ENCODE results near the gene NRG4.
A peak's percentile ranks its signal among the peaks of the same experiment; 100 is the strongest.
"Not testable (repeated sequence)": the region's sequence is repeated elsewhere in the genome, so short reads cannot be mapped to it uniquely, and the experiment has no call there.

The NRG4 gene

GRCh38 chr15:76032046-76032445 is 19.8 kb upstream of the NRG4 start:
- DNase-seq (ENCODE audit: low read depth), result no peak
- H3K4me3 ChIP-seq (ENCODE audit: low read length), result no peak overlapping the region
- TF ChIP-seq, protein P1, sequence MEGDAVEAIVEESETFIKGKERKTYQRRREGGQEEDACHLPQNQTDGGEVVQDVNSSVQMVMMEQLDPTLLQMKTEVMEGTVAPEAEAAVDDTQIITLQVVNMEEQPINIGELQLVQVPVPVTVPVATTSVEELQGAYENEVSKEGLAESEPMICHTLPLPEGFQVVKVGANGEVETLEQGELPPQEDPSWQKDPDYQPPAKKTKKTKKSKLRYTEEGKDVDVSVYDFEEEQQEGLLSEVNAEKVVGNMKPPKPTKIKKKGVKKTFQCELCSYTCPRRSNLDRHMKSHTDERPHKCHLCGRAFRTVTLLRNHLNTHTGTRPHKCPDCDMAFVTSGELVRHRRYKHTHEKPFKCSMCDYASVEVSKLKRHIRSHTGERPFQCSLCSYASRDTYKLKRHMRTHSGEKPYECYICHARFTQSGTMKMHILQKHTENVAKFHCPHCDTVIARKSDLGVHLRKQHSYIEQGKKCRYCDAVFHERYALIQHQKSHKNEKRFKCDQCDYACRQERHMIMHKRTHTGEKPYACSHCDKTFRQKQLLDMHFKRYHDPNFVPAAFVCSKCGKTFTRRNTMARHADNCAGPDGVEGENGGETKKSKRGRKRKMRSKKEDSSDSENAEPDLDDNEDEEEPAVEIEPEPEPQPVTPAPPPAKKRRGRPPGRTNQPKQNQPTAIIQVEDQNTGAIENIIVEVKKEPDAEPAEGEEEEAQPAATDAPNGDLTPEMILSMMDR (IDR thresholded peaks at IDR 0.05; ENCODE audit: insufficient read depth, low read depth, low read length, missing control alignments), result no peak

GRCh38 chr15:76024021-76024768 is 12.0 kb upstream of the NRG4 start:
- TF ChIP-seq, protein P1 (IDR thresholded peaks at IDR 0.05; ENCODE audit: insufficient read depth, low read depth, low read length, missing control alignments), result no peak
- DNase-seq (ENCODE audit: low read depth), result no peak
- H3K4me3 ChIP-seq (ENCODE audit: low read length), result no peak overlapping the region

DNA sequence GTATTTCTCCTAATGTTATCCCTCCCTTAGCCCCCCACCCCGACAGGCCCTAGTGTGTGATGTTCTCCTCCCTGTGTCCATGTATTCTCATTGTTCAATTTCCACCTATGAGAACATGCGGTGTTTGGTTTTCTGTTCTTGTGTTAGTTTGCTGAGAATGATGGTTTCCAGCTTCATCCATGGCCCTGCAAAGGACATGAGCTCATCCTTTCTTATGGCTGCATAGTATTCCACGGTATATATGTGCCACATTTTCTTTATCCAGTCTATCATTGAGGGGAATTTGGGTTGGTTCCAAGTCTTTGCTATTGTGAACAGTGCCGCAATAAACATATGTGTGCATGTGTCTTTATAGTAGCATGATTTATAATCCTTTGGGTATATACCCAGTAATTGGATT is 1.2 kb upstream of the NRG4 start:
- not testable (repeated sequence) for DNase-seq (ENCODE audit: low read depth); H3K4me3 ChIP-seq (ENCODE audit: low read length)

DNA sequence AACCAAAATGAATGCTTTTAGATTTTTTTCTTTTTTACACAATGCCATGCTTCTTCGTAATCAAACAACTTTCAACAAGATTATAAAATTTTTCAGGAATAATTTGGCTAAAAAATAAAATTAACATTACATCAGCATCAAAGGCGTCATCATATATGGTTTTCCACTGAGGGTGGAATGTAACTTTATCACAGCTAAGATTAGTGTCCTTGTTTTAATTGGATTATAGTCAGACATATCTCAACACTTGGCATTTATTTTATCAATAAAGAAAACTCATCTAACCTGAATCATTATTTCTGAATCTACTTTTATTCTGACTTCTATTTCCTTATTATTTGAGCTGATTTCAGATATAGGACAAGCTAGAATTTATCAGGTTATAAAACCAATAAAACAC is 1.6 kb downstream of the NRG4 start:
- TF ChIP-seq, protein P1 (IDR thresholded peaks at IDR 0.05; ENCODE audit: insufficient read depth, low read depth, low read length, missing control alignments), result no peak
- H3K4me3 ChIP-seq (ENCODE audit: low read length), result no peak overlapping the region
- DNase-seq (ENCODE audit: low read depth), result no peak

GRCh38 chr15:76006136-76006778 is 6.0 kb downstream of the NRG4 start:
- no peak overlapping the region for H3K4me3 ChIP-seq (ENCODE audit: low read length)
- DNase-seq (ENCODE audit: low read depth), result peak; percentile 45
- TF ChIP-seq, protein P1 (IDR thresholded peaks at IDR 0.05; ENCODE audit: insufficient read depth, low read depth, low read length, missing control alignments), result no peak

GRCh38 chr15:76003364-76003763 is 8.9 kb downstream of the NRG4 start:
- no peak for DNase-seq (ENCODE audit: low read depth)
- TF ChIP-seq, protein P1 (IDR thresholded peaks at IDR 0.05; ENCODE audit: insufficient read depth, low read depth, low read length, missing control alignments), result no peak
- no peak overlapping the region for H3K4me3 ChIP-seq (ENCODE audit: low read length)

GRCh38 chr15:75995611-75996010 is 16.6 kb downstream of the NRG4 start:
- no peak for DNase-seq (ENCODE audit: low read depth)

More at GRCh38 chr15:75995611-75996010, 16.6 kb downstream of the NRG4 start:
- TF ChIP-seq, protein P1 (IDR thresholded peaks at IDR 0.05; ENCODE audit: insufficient read depth, low read depth, low read length, missing control alignments), result no peak
- H3K4me3 ChIP-seq (ENCODE audit: low read length), result no peak overlapping the region
